ENCODE data around the gene ATXN10.

- TF ChIP-seq CTCF (IDR thresholded peaks at IDR 0.05) = no peak
- no peak for TF ChIP-seq POLR2A (IDR thresholded peaks at IDR 0.05)
Observed at GRCh38 chr22:45832959-45833580, 161.4 kb downstream of the ATXN10 start.
